HepG2 (cell line): ENCODE results near the gene WASHC3.
"Not testable (repeated sequence)": the region's sequence is repeated elsewhere in the genome, so short reads cannot be mapped to it uniquely, and the experiment has no call there.

ENCODE experiments used
- EP300 ChIP-seq, 3 experiments: sonication (generic) in 1 of 3; formaldehyde crosslinking in 1 of 3; IDR thresholded peaks; 2 replicates each; pipeline versions ENCODE4 v1.5.1 to v1.6.1; 2011 to 2020; ENCODE audit warnings: low read depth in 2 of 3, low read length in 2 of 3, borderline replicate concordance in 1 of 3, improper control_type of control experiment in 1 of 3, mild to moderate bottlenecking in 1 of 3, missing genetic modification reagents in 1 of 3, moderate library complexity in 1 of 3
- THAP7 ChIP-seq: sonication (generic); formaldehyde crosslinking; IDR thresholded peaks from 2 replicates; pipeline ENCODE4 v1.8.1; 2023; ENCODE audit warnings: mild to moderate bottlenecking, missing genetic modification reagents

DNA sequence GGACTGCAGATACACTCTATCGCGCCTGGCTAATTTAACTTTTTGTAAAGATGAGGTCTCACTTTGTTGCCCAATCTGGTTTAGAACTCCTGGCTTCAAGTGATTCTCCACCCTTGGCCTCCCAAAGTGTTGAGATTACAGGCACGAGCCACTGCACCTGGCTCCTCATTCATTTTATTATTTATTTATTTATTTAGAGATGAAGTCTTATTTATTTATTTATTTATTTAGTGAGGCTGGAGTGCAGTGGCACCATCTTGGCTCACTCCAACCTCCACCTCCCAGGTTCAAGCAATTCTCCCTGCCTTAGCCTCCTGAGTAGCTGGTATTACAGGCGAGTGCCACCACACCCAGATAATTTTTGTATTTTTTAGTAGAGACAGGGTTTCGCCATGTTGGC, 43.2 kb downstream of the WASHC3 start:
- TF ChIP-seq EP300 (IDR thresholded peaks at IDR 0.05; ENCODE audit: low read depth in 2 of 2, low read length in 2 of 2); EP300 (CRISPR knock-in tag; IDR thresholded peaks at IDR 0.05; ENCODE audit: borderline replicate concordance); THAP7: not testable (repeated sequence)
